HEK293 (cell line): ENCODE data around the gene TGFBRAP1.

Experiments
- CTCF ChIA-PET: fragments of 350-600 bp; formaldehyde crosslinking; extraction: SDS; loops from one replicate; lab custom pipeline; 2021; ENCODE audit warnings: antibody characterized with exemption; lab: Yijun Ruan, JAX
- POLR2A ChIA-PET: fragments of 300-600 bp; formaldehyde crosslinking; extraction: SDS; loops from one replicate; lab custom pipeline; 2020; ENCODE audit warnings: antibody characterized with exemption, inconsistent platforms; lab: Yijun Ruan, JAX
- H3K27ac ChIP-seq: fragments of 200-500 bp; sonication (Bioruptor generic); 2 replicates; pipeline ENCODE4 v1.5.1; 2014; ENCODE audit warnings: low read depth, low read length, control low read depth, inconsistent platforms; ENCODE audit errors: extremely low read depth
- H3K36me3 ChIP-seq, 2 experiments: fragments of 200-500 bp in 1 of 2; sonication (Bioruptor generic) in 1 of 2; 1 replicate in 1 of 2; 2 replicates in 1 of 2; pipeline ENCODE4 v1.5.1; 2014 to 2017; ENCODE audit warnings: inconsistent platforms in 2 of 2, low read length in 2 of 2; ENCODE audit not compliant: control insufficient read depth in 2 of 2, insufficient read depth in 1 of 2
- H3K4me1 ChIP-seq: fragments of 200-500 bp; sonication (Bioruptor generic); 2 replicates; pipeline ENCODE4 v1.5.1; 2014; ENCODE audit warnings: mild to moderate bottlenecking, low read length, inconsistent platforms; ENCODE audit not compliant: control insufficient read depth, insufficient read depth
- H3K4me3 ChIP-seq: 2 replicates; pipeline ENCODE4 v1.5.1; 2011; ENCODE audit warnings: low read depth, mild to moderate bottlenecking, control low read depth, low read length, moderate library complexity
- H3K9me3 ChIP-seq: fragments of 200-500 bp; sonication (Bioruptor generic); 2 replicates; pipeline ENCODE4 v1.5.1; 2014; ENCODE audit warnings: low read depth, low read length, inconsistent platforms; ENCODE audit not compliant: control insufficient read depth, insufficient read depth
- GFI1B ChIP-seq: fragments of 450-650 bp; formaldehyde crosslinking; IDR thresholded peaks from 2 replicates; pipeline ENCODE4 v1.5.1; 2016; ENCODE audit warnings: missing biosample characterization, missing genetic modification characterization
- KLF10 ChIP-seq: fragments of 450-650 bp; IDR thresholded peaks from 2 replicates; pipeline ENCODE4 v1.5.1; 2018; ENCODE audit warnings: missing biosample characterization, mild to moderate bottlenecking, missing genetic modification characterization
- PBX3 ChIP-seq: sonication (generic); formaldehyde crosslinking; IDR thresholded peaks from 2 replicates; pipeline ENCODE4 v1.8.1; 2022; ENCODE audit warnings: mild to moderate bottlenecking, moderate library complexity, missing genetic modification reagents
- PRDM10 ChIP-seq: fragments of 450-650 bp; formaldehyde crosslinking; IDR thresholded peaks from 2 replicates; pipeline ENCODE4 v1.5.1; 2016; ENCODE audit warnings: missing biosample characterization, missing genetic modification characterization
- RBAK ChIP-seq: fragments of 450-650 bp; formaldehyde crosslinking; IDR thresholded peaks from 2 replicates; pipeline ENCODE4 v1.5.1; 2016; ENCODE audit warnings: missing biosample characterization, missing genetic modification characterization
- SALL2 ChIP-seq: fragments of 450-650 bp; formaldehyde crosslinking; IDR thresholded peaks from 2 replicates; pipeline ENCODE4 v1.5.0; 2017; ENCODE audit warnings: missing biosample characterization, mild to moderate bottlenecking, missing genetic modification characterization, borderline replicate concordance
- SCRT1 ChIP-seq: fragments of 450-650 bp; formaldehyde crosslinking; IDR thresholded peaks from 2 replicates; pipeline ENCODE4 v1.5.1; 2016; ENCODE audit warnings: missing biosample characterization, missing genetic modification characterization, borderline replicate concordance
- SP2 ChIP-seq: fragments of 450-650 bp; formaldehyde crosslinking; IDR thresholded peaks from 2 replicates; pipeline ENCODE4 v1.5.1; 2016; ENCODE audit warnings: missing biosample characterization, missing genetic modification characterization
- YY1 ChIP-seq: fragments of 450-650 bp; formaldehyde crosslinking; IDR thresholded peaks from 2 replicates; pipeline ENCODE4 v1.5.1; 2018; ENCODE audit warnings: missing biosample characterization, missing genetic modification characterization
- ZBTB49 ChIP-seq: fragments of 450-650 bp; formaldehyde crosslinking; IDR thresholded peaks from 2 replicates; pipeline ENCODE4 v1.5.1; 2016; ENCODE audit warnings: missing biosample characterization, missing genetic modification characterization, low read depth
- ZBTB8A ChIP-seq: fragments of 450-650 bp; formaldehyde crosslinking; IDR thresholded peaks from 2 replicates; pipeline ENCODE4 v1.5.1; 2016; ENCODE audit warnings: missing biosample characterization, missing genetic modification characterization
- ZNF19 ChIP-seq: fragments of 450-650 bp; formaldehyde crosslinking; IDR thresholded peaks from 2 replicates; pipeline ENCODE4; 2016; ENCODE audit warnings: missing biosample characterization, missing genetic modification characterization, low read depth
- ZNF202 ChIP-seq: fragments of 450-650 bp; formaldehyde crosslinking; IDR thresholded peaks from 2 replicates; pipeline ENCODE4 v1.5.1; 2016; ENCODE audit warnings: missing biosample characterization, missing genetic modification characterization, borderline replicate concordance
- ZNF280D ChIP-seq: fragments of 450-650 bp; formaldehyde crosslinking; IDR thresholded peaks from 2 replicates; pipeline ENCODE4 v1.5.1; 2016; ENCODE audit warnings: missing biosample characterization, missing genetic modification characterization
- ZNF366 ChIP-seq: fragments of 450-650 bp; formaldehyde crosslinking; conservative IDR thresholded peaks from 2 replicates; pipeline ENCODE4 v1.5.1; 2016; ENCODE audit warnings: missing biosample characterization, missing genetic modification characterization
- ZNF423 ChIP-seq: fragments of 450-650 bp; formaldehyde crosslinking; IDR thresholded peaks from 2 replicates; pipeline ENCODE4 v1.5.1; 2016; ENCODE audit warnings: missing biosample characterization, missing genetic modification characterization
- ZNF621 ChIP-seq: fragments of 450-650 bp; formaldehyde crosslinking; IDR thresholded peaks from 2 replicates; pipeline ENCODE4 v1.5.1; 2017; ENCODE audit warnings: missing biosample characterization, missing genetic modification characterization
- ZNF626 ChIP-seq: fragments of 450-650 bp; sonication (Bioruptor Pico); formaldehyde crosslinking; IDR thresholded peaks from 2 replicates; pipeline ENCODE4 v1.5.1; 2018; ENCODE audit warnings: missing biosample characterization, missing genetic modification characterization, inconsistent platforms
- ZNF658 ChIP-seq: fragments of 450-650 bp; formaldehyde crosslinking; IDR thresholded peaks from 2 replicates; pipeline ENCODE4; 2016; ENCODE audit warnings: missing biosample characterization, missing genetic modification characterization
- ZNF660 ChIP-seq: fragments of 450-650 bp; IDR thresholded peaks from 2 replicates; pipeline ENCODE4 v1.5.1; 2018; ENCODE audit warnings: missing biosample characterization, mild to moderate bottlenecking, missing genetic modification characterization
- ZNF747 ChIP-seq: fragments of 450-650 bp; formaldehyde crosslinking; IDR thresholded peaks from 2 replicates; pipeline ENCODE4 v1.5.1; 2016; ENCODE audit warnings: missing biosample characterization, missing genetic modification characterization
- ZNF785 ChIP-seq: fragments of 450-650 bp; formaldehyde crosslinking; IDR thresholded peaks from 2 replicates; pipeline ENCODE4 v1.5.1; 2016; ENCODE audit warnings: missing biosample characterization, missing genetic modification characterization

The TGFBRAP1 gene

GRCh38 chr2:105329561-105330495, at the start of gene TGFBRAP1 (continued):
- TF ChIP-seq ZBTB49 (no peak), PRDM10 (tag by site-specific recombination) (peak; percentile 50; the same call in 1 of the 2 replicates), PBX3 (CRISPR knock-in tag) (0 out of 2 replicates have a peak, but pooled peaks have one; percentile 57), ZNF19 (tag by site-specific recombination) (no peak), ZNF660 (tag by site-specific recombination) (0 out of 2 replicates have a peak, but pooled peaks have one; percentile 18), SALL2 (tag by site-specific recombination) (no peak), SP2 (tag by site-specific recombination) (no peak), ZNF423 (tag by site-specific recombination) (peak; percentile 80; the same call in 1 of the 2 replicates)

- CTCF ChIA-PET = interaction anchor here (0.7 to 0.9 kb wide), 2 partner anchors 137 to 142 kb away, joined by 3 to 4 read pairs; no protein-coding TSS in a partner anchor
Measured at GRCh38 chr2:105378921-105379383, 49.4 kb upstream of the TGFBRAP1 start.

GRCh38 chr2:105378276-105378840, 48.8 kb upstream of the TGFBRAP1 start:
- Histone ChIP-seq H3K4me3 (no peak overlapping the region), H3K9me3 (no peaks in the 10 kb centered on the region), H3K27ac (no peak overlapping the region), H3K4me1 (no peaks in the 10 kb centered on the region), H3K36me3 (peaks cover 8 to 67% of the 10 kb centered on the region in 2 experiments)
- TF ChIP-seq ZNF366 (tag by site-specific recombination) = no peak
- no peak for TF ChIP-seq GFI1B (tag by site-specific recombination)
- no peak for TF ChIP-seq ZNF280D
- no peak for TF ChIP-seq YY1
- TF ChIP-seq ZNF626 (tag by site-specific recombination) = no peak
- TF ChIP-seq KLF10 (tag by site-specific recombination) = no peak
- no peak for TF ChIP-seq ZNF621
- TF ChIP-seq RBAK (tag by site-specific recombination) = no peak
- no peak for TF ChIP-seq SCRT1
- TF ChIP-seq ZNF747 (tag by site-specific recombination) = no peak
- no peak for TF ChIP-seq ZNF785 (tag by site-specific recombination)
- ChIA-PET CTCF (interaction anchor here (0.7 to 0.9 kb wide), 2 partner anchors 138 to 143 kb away, joined by 3 to 4 read pairs; no protein-coding TSS in a partner anchor), POLR2A (no interaction called here)

More at GRCh38 chr2:105378921-105379383, 49.4 kb upstream of the TGFBRAP1 start:
- Histone ChIP-seq H3K4me1 (no peaks in the 10 kb centered on the region), H3K36me3 (peaks cover 8 to 67% of the 10 kb centered on the region in 2 experiments), H3K27ac (no peak overlapping the region), H3K9me3 (no peaks in the 10 kb centered on the region), H3K4me3 (no peak overlapping the region)
- no peak for TF ChIP-seq ZBTB8A (tag by site-specific recombination)
- no peak for TF ChIP-seq ZNF658 (tag by site-specific recombination)
- no peak for TF ChIP-seq ZNF202 (tag by site-specific recombination)
- POLR2A ChIA-PET = no interaction called here
